HG03135 (cell line): ENCODE results near the gene INAVA.
A peak's percentile ranks its signal among the peaks of the same experiment; 100 is the strongest.

Experiments
- ATAC-seq: cut with Tn5 transposase; IDR thresholded peaks from one replicate; pipeline ENCODE4 v1.9.1; 2021; ENCODE audit warnings: mild to moderate bottlenecking, moderate library complexity; ENCODE audit not compliant: unreplicated experiment

The INAVA gene

DNA sequence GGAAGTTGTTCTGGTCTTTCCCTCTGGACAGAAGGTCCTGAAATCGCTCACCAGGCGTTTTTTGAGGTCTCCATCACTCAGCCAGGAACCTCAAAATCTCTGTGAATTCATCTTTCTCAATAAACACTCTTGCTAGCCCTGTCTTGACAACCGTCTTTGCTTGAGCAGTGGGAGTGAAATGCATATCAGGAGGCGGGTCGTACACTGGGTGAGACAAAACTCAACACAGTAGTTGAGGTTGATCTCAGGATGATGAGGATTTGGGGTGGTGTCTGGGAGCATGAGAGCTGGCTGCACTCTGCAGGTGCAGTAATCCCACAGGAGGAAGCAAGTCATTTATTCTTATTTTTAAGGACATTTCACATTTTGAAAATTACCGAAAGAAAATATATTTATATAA, 20.0 kb upstream of the INAVA start:
- no peak for ATAC-seq

DNA sequence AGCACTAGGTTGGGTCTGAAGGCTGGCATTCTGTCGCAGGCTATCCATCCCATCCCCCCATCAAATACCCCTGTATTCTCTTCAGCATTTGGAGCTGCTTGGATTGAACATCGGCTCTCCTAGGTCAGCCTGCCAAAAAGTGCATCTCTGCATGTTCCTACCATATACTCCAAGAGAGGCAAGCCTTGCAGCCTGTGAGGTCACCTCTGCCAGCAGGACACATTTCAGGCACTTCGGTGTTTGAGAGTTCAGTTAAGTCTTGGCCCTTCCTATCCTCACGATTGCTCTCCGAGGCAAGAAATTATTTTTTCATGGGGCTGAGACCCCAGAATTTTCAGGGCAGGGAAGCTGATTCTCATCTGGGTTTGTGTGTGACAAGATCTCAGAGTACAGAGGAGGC, 19.3 kb upstream of the INAVA start:
- ATAC-seq: no peak

GRCh38 chr1:200877010-200877409, 17.7 kb upstream of the INAVA start:
- no peak for ATAC-seq

- peak; percentile 63 for ATAC-seq
Measured at GRCh38 chr1:200877839-200878551, 16.7 kb upstream of the INAVA start.

- ATAC-seq: no peak
Measured at GRCh38 chr1:200880212-200880611, 14.5 kb upstream of the INAVA start.

DNA sequence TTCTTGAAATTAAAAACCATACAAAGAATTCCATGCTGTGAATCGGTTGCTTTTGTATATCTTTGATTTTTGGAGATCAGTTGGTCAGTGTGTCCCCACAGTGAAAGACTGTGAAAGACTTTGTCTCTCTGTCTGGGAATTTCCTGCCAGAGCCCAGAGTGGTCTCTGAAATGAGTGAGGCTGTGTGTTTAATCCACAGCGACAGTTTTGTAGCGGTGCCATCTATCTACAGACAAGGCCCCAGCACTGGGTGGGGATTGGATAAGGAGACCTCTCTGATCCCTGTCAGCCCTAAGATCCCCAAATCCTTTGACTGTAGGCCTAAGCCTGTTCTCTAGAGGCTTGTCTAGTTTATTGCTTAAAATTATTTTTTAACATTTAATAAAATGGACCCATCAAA, 11.6 kb upstream of the INAVA start:
- ATAC-seq: no peak

DNA sequence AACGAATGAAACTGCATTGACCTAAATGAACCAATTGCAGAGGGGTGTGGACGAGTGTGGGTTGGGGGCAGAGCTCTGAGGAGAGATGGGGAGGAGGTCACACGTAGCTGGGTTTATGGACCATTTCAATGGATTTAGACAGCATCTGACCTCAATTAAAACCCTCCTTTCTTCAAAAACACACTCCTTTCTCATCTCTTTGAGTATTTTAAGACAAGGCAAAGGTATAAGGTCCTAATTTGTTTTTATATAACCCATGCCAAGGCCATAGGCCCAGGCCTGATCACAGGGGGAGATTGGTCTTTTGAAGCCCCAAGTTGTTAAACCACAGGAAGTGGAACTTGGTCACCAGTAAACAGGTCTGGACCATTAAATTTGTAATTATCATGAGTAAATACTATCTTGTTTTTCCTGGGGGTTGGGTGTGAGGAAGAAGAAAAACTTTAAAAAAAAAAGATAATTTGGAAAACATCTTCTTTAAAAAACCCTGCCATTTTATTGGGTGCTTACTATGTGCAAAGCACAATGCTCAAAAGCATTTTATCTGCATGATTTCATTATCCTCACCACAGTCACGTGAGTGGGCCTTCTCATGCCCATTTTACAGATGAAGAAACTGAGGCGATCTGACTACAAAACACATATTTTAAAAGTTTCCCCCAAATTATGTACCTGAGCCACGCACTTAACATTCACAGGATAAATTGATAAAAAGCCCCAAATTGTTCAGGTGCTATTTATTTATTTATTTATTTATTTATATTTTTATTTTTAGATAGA, 8.9 kb upstream of the INAVA start:
- ATAC-seq: no peak

DNA sequence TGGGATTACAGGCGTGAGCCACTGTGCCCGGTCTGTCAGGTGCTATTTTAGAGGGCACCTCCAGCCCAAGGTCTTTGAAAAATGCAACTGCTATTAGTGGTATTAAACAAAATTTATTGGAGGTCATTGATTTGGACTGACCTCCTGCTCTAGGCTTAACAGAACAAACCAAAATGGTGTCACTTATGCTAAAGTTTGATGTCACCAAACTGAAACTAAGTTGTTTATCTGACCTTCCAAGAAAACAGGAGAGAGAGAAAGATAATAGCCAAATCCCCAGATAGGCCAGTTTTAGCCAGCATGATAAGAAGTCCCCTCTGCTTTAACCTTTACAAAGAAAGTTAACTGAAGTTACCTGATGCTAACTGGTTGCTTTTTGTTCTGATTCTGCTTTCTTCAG, 8.1 kb upstream of the INAVA start:
- ATAC-seq: no peak

GRCh38 chr1:200887036-200887435, 7.7 kb upstream of the INAVA start:
- ATAC-seq: no peak

- ATAC-seq: no peak
Measured at GRCh38 chr1:200887772-200888348, 6.8 kb upstream of the INAVA start.

- peak; percentile 91 for ATAC-seq
Measured at GRCh38 chr1:200888349-200888838, 6.3 kb upstream of the INAVA start.

GRCh38 chr1:200889571-200889970, 5.1 kb upstream of the INAVA start:
- no peak for ATAC-seq

GRCh38 chr1:200890027-200890426, 4.7 kb upstream of the INAVA start:
- no peak for ATAC-seq

DNA sequence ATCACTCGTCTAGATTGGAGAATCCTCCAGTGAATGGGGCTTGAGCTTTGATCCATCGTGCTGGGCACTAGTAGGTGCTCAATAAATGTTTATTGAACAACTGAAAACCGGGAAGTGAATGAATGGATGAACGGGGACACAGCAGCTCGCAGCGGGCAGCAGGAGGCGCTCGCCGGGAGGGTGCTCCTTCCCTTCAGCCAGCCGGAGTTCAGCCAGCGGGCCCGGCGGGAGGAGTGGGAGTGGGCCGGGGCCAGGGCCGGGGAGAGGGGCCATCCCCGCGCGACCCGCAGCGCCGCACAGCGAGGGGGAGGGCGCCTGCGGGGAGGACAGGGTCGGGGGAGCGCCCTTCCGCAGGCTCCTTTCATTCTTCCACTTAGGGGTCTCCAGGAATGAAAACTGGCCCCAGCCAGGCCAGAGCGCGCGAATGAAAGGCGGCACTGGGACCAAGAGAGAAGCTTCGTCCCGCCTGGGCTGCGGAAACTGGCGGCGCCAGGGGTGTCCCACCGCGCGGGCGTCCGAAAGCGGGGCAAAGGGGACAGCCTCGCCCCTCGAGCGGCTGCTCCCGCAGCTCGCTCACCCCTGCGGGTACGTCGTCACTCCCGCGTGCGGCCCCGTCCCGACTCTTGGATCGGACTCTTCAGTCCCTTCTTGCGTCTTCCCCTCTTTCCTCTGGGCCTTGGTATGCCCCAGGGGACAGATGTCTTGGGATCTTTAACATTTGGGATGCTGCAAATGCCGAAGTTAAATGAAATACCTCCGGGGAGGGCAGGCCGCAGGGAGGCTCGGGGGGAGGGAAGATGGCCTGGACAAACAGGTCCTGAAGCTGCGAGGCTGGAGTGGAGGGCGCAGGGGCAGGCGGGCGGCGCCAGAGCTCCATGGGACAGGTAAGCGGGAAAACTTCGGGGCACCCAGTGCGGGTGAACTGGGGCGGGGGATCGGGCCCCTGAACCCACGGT, 3.6 kb upstream of the INAVA start:
- ATAC-seq: no peak

DNA sequence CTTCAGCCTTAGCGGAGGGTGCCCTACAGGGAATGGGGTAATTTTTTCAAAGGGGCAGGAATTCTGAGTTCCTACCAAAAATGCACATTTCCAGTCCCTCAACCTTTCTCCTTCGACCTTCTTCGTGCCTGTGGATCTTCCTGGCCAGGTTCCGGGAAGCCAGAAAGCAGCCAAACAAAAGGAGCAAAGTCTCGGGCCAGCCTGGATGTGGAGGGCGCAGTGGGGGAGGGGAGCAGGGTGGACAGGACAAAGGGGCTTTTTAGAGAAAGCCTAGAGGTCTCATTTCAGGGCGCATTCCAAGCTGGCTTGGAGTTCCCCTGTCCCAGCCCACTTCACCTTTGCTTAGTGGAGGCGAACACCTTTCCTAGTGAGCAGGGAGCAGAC, 2.9 kb upstream of the INAVA start:
- no peak for ATAC-seq

GRCh38 chr1:200892546-200892945, 2.2 kb upstream of the INAVA start:
- no peak for ATAC-seq

- no peak for ATAC-seq
Measured at GRCh38 chr1:200892958-200893357, 1.7 kb upstream of the INAVA start.

GRCh38 chr1:200893411-200893901, 1.2 kb upstream of the INAVA start:
- no peak for ATAC-seq

DNA sequence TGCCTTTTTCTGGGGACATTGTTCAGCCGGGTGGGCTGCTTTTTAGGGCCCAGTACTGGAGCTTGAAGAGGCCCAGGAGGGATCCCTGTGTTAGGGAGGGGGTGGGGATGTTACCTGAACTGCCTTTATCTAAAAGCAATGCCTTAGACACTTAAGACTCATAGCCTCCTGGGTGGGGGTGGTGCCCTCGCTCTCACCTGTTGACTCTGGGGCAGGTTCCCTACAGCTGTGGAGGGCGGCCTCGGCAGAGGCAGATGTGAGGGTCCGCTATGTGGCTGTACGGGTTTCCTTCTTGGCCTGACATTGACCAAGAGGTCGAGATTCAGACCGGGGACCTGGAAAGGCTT, 716 bp downstream of the INAVA start:
- no peak for ATAC-seq

DNA sequence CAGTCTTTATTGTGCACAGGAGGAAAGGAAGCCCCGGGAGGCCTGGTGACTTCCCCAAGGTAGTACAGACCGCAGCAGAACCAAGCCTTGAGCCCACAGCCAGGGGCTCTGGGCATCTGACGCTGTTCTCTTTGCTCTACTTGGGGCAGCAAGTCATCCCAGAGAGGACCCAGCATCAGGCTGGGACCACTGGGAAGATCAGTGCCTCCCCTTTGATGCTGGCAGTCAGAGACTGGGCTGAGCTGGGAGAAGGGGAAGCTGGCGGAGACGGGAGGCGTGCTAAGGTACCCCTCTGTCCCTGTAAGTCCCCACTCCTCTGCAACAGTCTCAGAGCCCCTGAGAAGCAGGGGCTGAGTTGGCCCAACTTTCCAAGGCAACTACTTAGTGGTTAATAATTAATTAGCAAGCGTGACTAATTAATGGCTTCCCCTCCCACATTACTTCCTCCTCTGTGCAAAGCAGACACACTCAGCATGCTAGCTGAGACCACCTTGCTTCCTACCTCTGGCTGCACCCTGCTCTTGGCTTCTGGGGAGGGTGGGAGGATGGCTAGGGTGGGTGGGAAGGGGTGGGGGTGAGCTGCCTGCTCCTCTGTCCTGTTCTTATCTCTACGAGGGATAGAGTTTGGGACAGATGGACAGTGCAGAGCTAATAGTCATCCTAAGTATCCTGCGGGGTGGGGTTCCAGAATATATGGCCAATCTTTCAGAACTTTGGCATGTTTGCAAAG, 1.3 kb downstream of the INAVA start:
- ATAC-seq: peak; percentile 50
